Thoracic aorta (tissue), 2 donors: ENCODE data around the gene SLC25A1. TPM values are rescaled to one million over a fixed set of nuclear protein-coding genes. Genes with fewer than 3 reads are reported as not detected.

Source experiments
- ATAC-seq: fragments of 150-250 bp; one replicate; pipeline ENCODE4 v1.8.0; 2017; ENCODE audit warnings: low read depth; ENCODE audit not compliant: insufficient number of reproducible peaks, low FRiP score
- DNase-seq: peaks from one replicate; pipeline ENCODE4 v3.0.0-alpha.2; 2020; ENCODE audit warnings: low spot score
- H3K27ac ChIP-seq, 2 donors: fragments of 200-600 bp; sonication (generic); 1 replicate in 1 of 2; 2 replicates in 1 of 2; pipeline ENCODE4 v1.5.1; 2016; ENCODE audit warnings: mild to moderate bottlenecking in 2 of 2, moderate library complexity in 2 of 2
- H3K27me3 ChIP-seq: fragments of 200-600 bp; sonication (generic); replicated peaks from 2 replicates; pipeline ENCODE4 v1.6.0; 2016; ENCODE audit warnings: mild to moderate bottlenecking; ENCODE audit not compliant: insufficient read depth
- H3K36me3 ChIP-seq: fragments of 200-600 bp; sonication (generic); one replicate; pipeline ENCODE4 v1.5.1; 2016
- H3K4me1 ChIP-seq, 2 donors: fragments of 200-600 bp; sonication (generic); 1 replicate in 1 of 2; 2 replicates in 1 of 2; pipeline versions ENCODE4 v1.5.1 to v1.6.0; 2016; ENCODE audit warnings: low read depth in 2 of 2, mild to moderate bottlenecking in 1 of 2; ENCODE audit not compliant: control insufficient read depth in 1 of 2
- H3K4me3 ChIP-seq: fragments of 200-600 bp; sonication (generic); 2 replicates; pipeline ENCODE4 v1.5.1; 2016; ENCODE audit warnings: mild to moderate bottlenecking
- H3K9me3 ChIP-seq: fragments of 200-600 bp; sonication (generic); 2 replicates; pipeline ENCODE4 v1.5.1; 2016
- total RNA-seq, 2 donors: library from RNA; depleted of rRNA; stranded (reverse); fragments of >200 nt; gene quantifications; one replicate each; pipeline versions ENCODE4 v1.1.0 to v1.2.3, GENCODE V29; 2016
- TF ChIP-seq, protein P1 (sequence below): fragments of 200-600 bp; sonication (generic); IDR thresholded peaks from one replicate; pipeline ENCODE4 v1.5.1; 2019; ENCODE audit warnings: antibody characterized with exemption

Gene SLC25A1
- total RNA-seq, 2 donors from 2014 or later, result 26.2 to 65.1 TPM

DNA sequence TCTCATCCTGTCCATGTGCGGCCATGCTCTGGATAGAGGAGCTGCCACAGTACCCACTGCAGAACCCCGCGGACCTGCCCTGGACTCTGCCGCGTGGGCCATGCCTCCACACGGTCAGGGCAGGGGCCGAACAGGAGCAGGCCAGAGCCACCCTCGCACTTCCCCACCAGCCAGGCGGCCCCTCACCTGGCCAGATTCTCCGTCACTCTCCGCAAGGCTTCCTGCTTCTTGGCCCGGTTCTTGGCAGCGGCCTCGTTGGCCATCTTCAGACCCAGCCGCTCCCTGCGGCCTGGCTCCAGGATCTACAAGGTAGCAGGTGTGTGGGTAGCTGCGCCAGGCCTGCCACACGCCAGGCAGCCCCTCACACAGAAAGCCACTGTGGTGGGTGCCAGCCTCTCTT is 43.7 kb downstream of the SLC25A1 start:
- no peak overlapping the region for H3K27ac ChIP-seq
- no peak for ATAC-seq
- H3K4me3 ChIP-seq, result no peak overlapping the region
- H3K36me3 ChIP-seq, result peaks cover 64% of the 10 kb centered on the region
- no peak for DNase-seq
- no peaks in the 10 kb centered on the region for H3K9me3 ChIP-seq
- H3K27me3 ChIP-seq, result no peaks in the 10 kb centered on the region
- no peaks in the 10 kb centered on the region for H3K4me1 ChIP-seq
- TF ChIP-seq, protein P1, sequence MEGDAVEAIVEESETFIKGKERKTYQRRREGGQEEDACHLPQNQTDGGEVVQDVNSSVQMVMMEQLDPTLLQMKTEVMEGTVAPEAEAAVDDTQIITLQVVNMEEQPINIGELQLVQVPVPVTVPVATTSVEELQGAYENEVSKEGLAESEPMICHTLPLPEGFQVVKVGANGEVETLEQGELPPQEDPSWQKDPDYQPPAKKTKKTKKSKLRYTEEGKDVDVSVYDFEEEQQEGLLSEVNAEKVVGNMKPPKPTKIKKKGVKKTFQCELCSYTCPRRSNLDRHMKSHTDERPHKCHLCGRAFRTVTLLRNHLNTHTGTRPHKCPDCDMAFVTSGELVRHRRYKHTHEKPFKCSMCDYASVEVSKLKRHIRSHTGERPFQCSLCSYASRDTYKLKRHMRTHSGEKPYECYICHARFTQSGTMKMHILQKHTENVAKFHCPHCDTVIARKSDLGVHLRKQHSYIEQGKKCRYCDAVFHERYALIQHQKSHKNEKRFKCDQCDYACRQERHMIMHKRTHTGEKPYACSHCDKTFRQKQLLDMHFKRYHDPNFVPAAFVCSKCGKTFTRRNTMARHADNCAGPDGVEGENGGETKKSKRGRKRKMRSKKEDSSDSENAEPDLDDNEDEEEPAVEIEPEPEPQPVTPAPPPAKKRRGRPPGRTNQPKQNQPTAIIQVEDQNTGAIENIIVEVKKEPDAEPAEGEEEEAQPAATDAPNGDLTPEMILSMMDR, result no peak

DNA sequence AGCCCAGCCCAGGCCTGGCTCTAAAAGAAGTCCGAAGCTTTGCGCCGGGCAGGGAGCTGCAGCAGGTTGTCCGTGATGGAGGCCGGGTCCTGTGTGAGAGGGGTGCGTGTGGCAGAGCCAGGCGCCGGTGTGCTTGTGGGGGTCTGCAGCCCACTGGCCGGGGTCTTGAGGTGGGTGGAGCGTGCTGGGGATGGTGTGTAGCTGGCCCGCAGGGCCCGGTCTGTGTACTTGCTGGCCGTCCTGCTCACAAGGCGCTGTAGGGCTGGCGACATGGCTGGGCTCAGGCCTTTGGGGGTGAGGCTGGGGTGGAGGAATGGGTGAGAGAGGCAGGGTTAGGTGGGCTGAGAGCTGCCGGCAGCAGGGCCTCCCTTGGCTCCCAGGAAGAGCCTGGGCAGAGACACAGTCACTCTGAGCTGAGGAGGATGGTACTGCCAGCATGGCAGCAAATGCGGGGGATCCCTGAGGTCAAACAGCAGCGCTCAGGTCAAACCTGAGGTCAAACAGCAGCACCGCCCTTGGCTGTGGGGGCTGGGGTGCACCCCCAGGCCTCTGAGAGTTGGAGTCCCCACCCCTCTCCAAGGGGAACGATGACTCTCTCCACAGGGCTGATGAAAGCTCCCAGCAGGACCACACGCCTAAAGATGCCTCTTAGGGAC is 44.2 kb downstream of the SLC25A1 start:
- Histone ChIP-seq H3K4me3 (no peak overlapping the region), H3K36me3 (peaks cover 58% of the 10 kb centered on the region), H3K4me1 (no peaks in the 10 kb centered on the region), H3K9me3 (no peaks in the 10 kb centered on the region), H3K27me3 (no peaks in the 10 kb centered on the region), H3K27ac (no peak overlapping the region)
- no peak for ATAC-seq
- DNase-seq, result no peak
- TF ChIP-seq, protein P1, result no peak

DNA sequence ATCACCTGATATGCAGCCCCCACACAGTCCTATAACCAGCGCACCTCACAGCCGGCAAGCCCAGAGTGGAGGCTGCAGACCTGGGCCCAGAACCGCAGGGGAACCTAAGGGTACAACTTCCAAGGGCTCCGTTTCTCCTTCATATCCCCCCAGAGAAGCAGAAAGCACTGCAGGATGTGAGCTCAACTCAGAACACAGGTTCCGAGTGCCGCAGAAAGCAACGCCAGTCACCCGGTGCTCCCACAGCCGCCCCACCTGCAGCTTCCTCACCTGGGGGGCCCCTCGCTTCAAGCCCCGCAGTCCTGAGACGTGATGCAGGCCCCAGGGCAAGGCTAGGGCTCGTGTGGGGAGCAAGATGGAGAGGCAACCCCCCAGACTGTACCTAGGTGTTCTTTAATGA is 45.0 kb downstream of the SLC25A1 start:
- no peaks in the 10 kb centered on the region for H3K9me3 ChIP-seq
- H3K27me3 ChIP-seq, result no peaks in the 10 kb centered on the region
- TF ChIP-seq, protein P1, result no peak
- H3K36me3 ChIP-seq, result peaks cover 51% of the 10 kb centered on the region
- no peak overlapping the region for H3K27ac ChIP-seq
- H3K4me1 ChIP-seq, result no peaks in the 10 kb centered on the region
- ATAC-seq (no peak), DNase-seq (no peak)
- H3K4me3 ChIP-seq, result no peak overlapping the region

DNA sequence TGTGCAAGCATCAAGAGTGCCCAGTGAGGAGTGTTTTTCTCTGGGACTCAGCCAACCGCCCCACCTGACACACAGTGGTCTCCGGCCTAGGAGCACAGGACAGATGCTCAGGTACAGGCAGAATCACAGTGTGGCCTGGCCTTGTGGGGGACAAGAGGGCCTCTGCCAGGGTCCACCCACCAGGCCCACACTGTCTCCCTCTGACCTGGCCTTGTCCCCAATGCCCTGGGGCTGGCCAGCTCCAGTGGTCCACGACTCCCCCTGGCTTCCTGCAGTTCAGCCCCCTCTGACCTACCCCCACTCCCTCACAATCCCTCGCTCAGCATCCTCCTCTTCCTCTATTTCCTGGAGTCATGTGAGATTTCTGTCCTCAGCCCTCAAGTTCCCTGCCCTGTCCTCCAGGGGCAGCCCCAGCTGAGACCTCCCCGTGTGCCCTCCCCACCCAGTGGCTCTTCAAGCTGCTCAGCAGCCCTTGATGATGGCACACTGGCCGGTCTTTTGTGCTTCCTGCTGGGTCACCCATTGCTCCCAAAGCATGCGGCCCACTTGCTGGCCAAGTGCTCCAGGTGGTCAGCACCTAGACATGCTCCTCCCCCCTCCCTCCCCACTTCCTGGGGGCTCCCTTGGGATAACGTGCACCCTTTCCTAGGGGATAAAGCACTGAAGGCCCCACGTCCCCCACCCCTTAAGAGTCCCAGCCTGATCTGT is 45.7 kb downstream of the SLC25A1 start:
- H3K36me3 ChIP-seq, result peaks cover 43% of the 10 kb centered on the region

DNA sequence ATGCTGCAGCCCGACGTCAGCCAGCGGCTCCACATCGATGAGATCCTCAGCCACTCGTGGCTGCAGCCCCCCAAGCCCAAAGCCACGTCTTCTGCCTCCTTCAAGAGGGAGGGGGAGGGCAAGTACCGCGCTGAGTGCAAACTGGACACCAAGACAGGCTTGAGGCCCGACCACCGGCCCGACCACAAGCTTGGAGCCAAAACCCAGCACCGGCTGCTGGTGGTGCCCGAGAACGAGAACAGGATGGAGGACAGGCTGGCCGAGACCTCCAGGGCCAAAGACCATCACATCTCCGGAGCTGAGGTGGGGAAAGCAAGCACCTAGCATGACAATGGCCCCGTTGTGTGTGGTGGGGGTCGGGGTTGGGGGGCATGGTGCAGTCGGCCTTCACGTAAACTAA is 46.4 kb downstream of the SLC25A1 start:
- no peak for DNase-seq
- Histone ChIP-seq H3K4me1 (no peaks in the 10 kb centered on the region), H3K27me3 (no peaks in the 10 kb centered on the region), H3K9me3 (no peaks in the 10 kb centered on the region), H3K27ac (no peak overlapping the region), H3K36me3 (peaks cover 36% of the 10 kb centered on the region), H3K4me3 (no peak overlapping the region)
- no peak for ATAC-seq
- TF ChIP-seq, protein P1, result no peak

More for the DNA sequence above, 45.7 kb downstream of the SLC25A1 start:
- Histone ChIP-seq H3K4me3 (no peak overlapping the region), H3K4me1 (no peaks in the 10 kb centered on the region), H3K27me3 (no peaks in the 10 kb centered on the region), H3K9me3 (no peaks in the 10 kb centered on the region), H3K27ac (no peak overlapping the region)
- DNase-seq, result no peak
- TF ChIP-seq, protein P1, result no peak
- ATAC-seq, result no peak
